Measurements from ENCODE around the gene JPT1. TPM values are rescaled to one million over a fixed set of nuclear protein-coding genes. Genes with fewer than 3 reads are reported as not detected.

JPT1 gene
- polyA plus RNA-seq, 1 donor, result 283 TPM

- DNase-seq (ENCODE audit: low read depth), result no peak
Observed at GRCh38 chr17:75105126-75106080, 48.9 kb downstream of the JPT1 start.

GRCh38 chr17:75103601-75104554 is 50.4 kb downstream of the JPT1 start:
- DNase-seq (ENCODE audit: low read depth), result no peak

GRCh38 chr17:75102385-75102821 is 51.9 kb downstream of the JPT1 start:
- DNase-seq (ENCODE audit: low read depth), result no peak

GRCh38 chr17:75099881-75100595 is 54.3 kb downstream of the JPT1 start:
- DNase-seq (ENCODE audit: low read depth), result no peak

- DNase-seq (ENCODE audit: low read depth), result no peak
Observed at GRCh38 chr17:75098861-75099260, 55.5 kb downstream of the JPT1 start.

- DNase-seq (ENCODE audit: low read depth), result no peak
Observed at GRCh38 chr17:75097865-75098264, 56.4 kb downstream of the JPT1 start.

- DNase-seq (ENCODE audit: low read depth), result no peak
Observed at GRCh38 chr17:75096082-75096625, 58.2 kb downstream of the JPT1 start.

GRCh38 chr17:75094871-75095399 is 59.4 kb downstream of the JPT1 start:
- no peak for DNase-seq (ENCODE audit: low read depth)

GRCh38 chr17:75093548-75094158 is 60.7 kb downstream of the JPT1 start:
- DNase-seq (ENCODE audit: low read depth), result no peak

GRCh38 chr17:75091855-75092327 is 62.4 kb downstream of the JPT1 start:
- DNase-seq (ENCODE audit: low read depth), result no peak

GRCh38 chr17:75090871-75091854 is 63.1 kb downstream of the JPT1 start:
- no peak for DNase-seq (ENCODE audit: low read depth)

GRCh38 chr17:75088465-75089417 is 65.6 kb downstream of the JPT1 start:
- no peak for DNase-seq (ENCODE audit: low read depth)

- DNase-seq (ENCODE audit: low read depth), result peak; percentile 26
Observed at GRCh38 chr17:75087558-75088453, 66.5 kb downstream of the JPT1 start, which contains the start of gene SLC16A5. Gene SLC16A5 (plus strand): TSS chr17:75087954. CDS start chr17:75093637, 5,683 bp downstream.

GRCh38 chr17:75087182-75087557 is 67.1 kb downstream of the JPT1 start:
- no peak for DNase-seq (ENCODE audit: low read depth)

- no peak for DNase-seq (ENCODE audit: low read depth)
Observed at GRCh38 chr17:75086496-75087181, 67.7 kb downstream of the JPT1 start.

Data from forelimb muscle (tissue), 1 donor.